ENCODE measurements around the gene OR56A3. TPM values are rescaled to one million over a fixed set of nuclear protein-coding genes. Genes with fewer than 3 reads are reported as not detected.

OR56A3 gene
- total and polyA plus RNA-seq, 10 of the 15 experiments (the other 5 are each of a cell fraction or from before 2014, with no cell fraction given), result not detected

- no peak for TF ChIP-seq ESRRA (IDR thresholded peaks at IDR 0.05; ENCODE audit: low read length)
- no peak for TF ChIP-seq FOS (IDR thresholded peaks at IDR 0.05; ENCODE audit: borderline replicate concordance, extremely low read depth, insufficient read length)
- no peak for TF ChIP-seq USF1 (IDR thresholded peaks at IDR 0.05; ENCODE audit: borderline replicate concordance, extremely low read length, insufficient read depth, low read depth, low read length)
- no peak for TF ChIP-seq SREBF1 (IDR thresholded peaks at IDR 0.05; ENCODE audit: low read length)
- no peak for TF ChIP-seq GATAD2B (conservative IDR thresholded peaks at IDR 0.05; ENCODE audit: low read depth)
- TF ChIP-seq TCF7 (IDR thresholded peaks at IDR 0.05; ENCODE audit: borderline replicate concordance), result no peak
Observed at GRCh38 chr11:5986885-5987284, 44.8 kb downstream of the OR56A3 start, which contains the start of gene OR52L1 (continued).

GRCh38 chr11:5989203-5989602 lies 47.2 kb downstream of the OR56A3 start:
- Histone ChIP-seq H3K9ac (ENCODE audit: control insufficient read depth, insufficient read depth, low read length) (no peak overlapping the region), H3K4me2 (ENCODE audit: control insufficient read depth, insufficient read depth) (no peak overlapping the region), H2AFZ (ENCODE audit: control insufficient read depth, low read depth, low read length) (no peak overlapping the region), H3K4me1 (ENCODE audit: control insufficient read depth, insufficient read depth, low read length) (no peaks in the 10 kb centered on the region), H3K9me3 (replicated peaks; ENCODE audit: control insufficient read depth, insufficient read depth, low read length) (no peaks in the 10 kb centered on the region), H4K20me1 (ENCODE audit: control insufficient read depth, insufficient read depth) (no peaks in the 10 kb centered on the region), H3K27ac (ENCODE audit: control insufficient read depth, insufficient read depth) (no peak overlapping the region), H3K4me3 (no peak overlapping the region), H3K27me3 (replicated peaks in 1 of 2; ENCODE audit: control insufficient read depth in 2 of 2, insufficient read depth in 2 of 2, low read length in 1 of 2) (no peaks in the 10 kb centered on the region), H3K79me2 (ENCODE audit: control insufficient read depth, insufficient read depth, low read length) (no peaks in the 10 kb centered on the region), H3K36me3 (ENCODE audit: control insufficient read depth in 2 of 2, insufficient read depth in 2 of 2, low read length in 1 of 2) (no peaks in the 10 kb centered on the region)
- ATAC-seq, result no peak
- no TSS peak for BruUV-seq (replicated peaks)
- POLR2A ChIA-PET, result no interaction called here
- WGBS (ENCODE audit: insufficient coverage, insufficient replicate concordance, low lambda C conversion rate, missing lambda C conversion rate), result 54% methylated on average over 4 of the region's 4 CpGs
- SMC1A ChIA-PET (ENCODE audit: uncharacterized antibody, unreplicated experiment), result no interaction called here
- intact Hi-C loops (cut with micrococcal nuclease; ENCODE audit: unreplicated experiment) (no loop called here), in situ Hi-C loops (cut with MboI) (no loop called here)
- RAD21 ChIA-PET (ENCODE audit: unreplicated experiment), result no interaction called here
- no peak for FAIRE-seq
- CTCF ChIA-PET, result no interaction called here
- no peak for DNase-seq (ENCODE audit: low read depth, low spot score)
- TF ChIP-seq KDM1A (IDR thresholded peaks at IDR 0.05; ENCODE audit: borderline replicate concordance) (no peak), BHLHE40 (IDR thresholded peaks at IDR 0.05; ENCODE audit: borderline replicate concordance in 1 of 2, low read depth in 2 of 2, low read length in 1 of 2) (no peak), RCOR1 (conservative IDR thresholded peaks at IDR 0.05; ENCODE audit: low read depth, low read length) (no peak), PAX5 (IDR thresholded peaks at IDR 0.05; ENCODE audit: borderline replicate concordance, low read depth, low read length) (no peak), RB1 (IDR thresholded peaks at IDR 0.05; ENCODE audit: borderline replicate concordance) (no peak), SMAD1 (IDR thresholded peaks at IDR 0.05; ENCODE audit: low read depth, partially characterized antibody) (no peak), RAD21 (IDR thresholded peaks at IDR 0.05; ENCODE audit: insufficient read depth, low read depth, low read length) (no peak), EP300 (IDR thresholded peaks at IDR 0.05; ENCODE audit: borderline replicate concordance in 1 of 2, control insufficient read depth in 1 of 2, low read depth in 2 of 2, low read length in 2 of 2) (no peak), EED (IDR thresholded peaks at IDR 0.05; ENCODE audit: low read depth) (no peak), PRDM15 (CRISPR knock-in tag; IDR thresholded peaks at IDR 0.05) (no peak), RFX5 (IDR thresholded peaks at IDR 0.05; ENCODE audit: low read depth, low read length) (no peak), HCFC1 (IDR thresholded peaks at IDR 0.05; ENCODE audit: low read length) (no peak), GATAD2B (conservative IDR thresholded peaks at IDR 0.05; ENCODE audit: low read depth) (no peak), ZSCAN29 (IDR thresholded peaks at IDR 0.05) (no peak), ASH2L (IDR thresholded peaks at IDR 0.05; ENCODE audit: borderline replicate concordance, low read depth) (no peak), NR2F1 (conservative IDR thresholded peaks at IDR 0.05) (no peak)

All from GM12878 (cell line).